Measurements from ENCODE around the gene TADA2A.

DNA sequence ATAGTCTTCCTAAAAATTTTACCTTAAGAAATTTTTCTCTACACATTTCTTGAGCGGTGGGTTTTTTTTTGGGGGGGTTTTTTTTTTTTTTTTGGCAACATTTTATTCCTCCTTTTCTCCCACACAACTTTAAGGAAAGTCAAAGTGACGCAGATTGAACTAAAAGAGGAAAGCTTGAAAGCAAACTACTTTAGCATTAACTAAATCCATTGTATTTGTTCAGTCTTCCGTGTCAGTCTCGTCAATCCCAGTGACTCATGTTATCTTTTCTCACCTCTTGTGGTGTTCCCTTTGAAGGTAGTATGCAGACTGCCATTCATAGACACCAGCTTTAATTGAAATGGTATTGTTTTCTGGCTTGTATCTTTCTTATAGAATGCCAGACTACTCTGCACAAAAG, 39.3 kb downstream of the TADA2A start:
- TF ChIP-seq FOXK2 (IDR thresholded peaks at IDR 0.05), result no peak
- no peak for TF ChIP-seq BHLHE40 (IDR thresholded peaks at IDR 0.05; ENCODE audit: borderline replicate concordance)
- TF ChIP-seq HDGF (IDR thresholded peaks at IDR 0.05; ENCODE audit: borderline replicate concordance), result no peak
- no peak for TF ChIP-seq PKNOX1 (IDR thresholded peaks at IDR 0.05)

All from HEK293T (cell line).